NCI-H82 (cell line): Measurements from ENCODE around the gene SLC35E1.
A peak's percentile ranks its signal among the peaks of the same experiment; 100 is the strongest.
"Not testable (repeated sequence)": the region's sequence is repeated elsewhere in the genome, so short reads cannot be mapped to it uniquely, and the experiment has no call there.

Source experiments
- DNase-seq: peaks from one replicate; lab custom pipeline; 2025; lab: John Stamatoyannopoulos, UW

SLC35E1 gene

DNA sequence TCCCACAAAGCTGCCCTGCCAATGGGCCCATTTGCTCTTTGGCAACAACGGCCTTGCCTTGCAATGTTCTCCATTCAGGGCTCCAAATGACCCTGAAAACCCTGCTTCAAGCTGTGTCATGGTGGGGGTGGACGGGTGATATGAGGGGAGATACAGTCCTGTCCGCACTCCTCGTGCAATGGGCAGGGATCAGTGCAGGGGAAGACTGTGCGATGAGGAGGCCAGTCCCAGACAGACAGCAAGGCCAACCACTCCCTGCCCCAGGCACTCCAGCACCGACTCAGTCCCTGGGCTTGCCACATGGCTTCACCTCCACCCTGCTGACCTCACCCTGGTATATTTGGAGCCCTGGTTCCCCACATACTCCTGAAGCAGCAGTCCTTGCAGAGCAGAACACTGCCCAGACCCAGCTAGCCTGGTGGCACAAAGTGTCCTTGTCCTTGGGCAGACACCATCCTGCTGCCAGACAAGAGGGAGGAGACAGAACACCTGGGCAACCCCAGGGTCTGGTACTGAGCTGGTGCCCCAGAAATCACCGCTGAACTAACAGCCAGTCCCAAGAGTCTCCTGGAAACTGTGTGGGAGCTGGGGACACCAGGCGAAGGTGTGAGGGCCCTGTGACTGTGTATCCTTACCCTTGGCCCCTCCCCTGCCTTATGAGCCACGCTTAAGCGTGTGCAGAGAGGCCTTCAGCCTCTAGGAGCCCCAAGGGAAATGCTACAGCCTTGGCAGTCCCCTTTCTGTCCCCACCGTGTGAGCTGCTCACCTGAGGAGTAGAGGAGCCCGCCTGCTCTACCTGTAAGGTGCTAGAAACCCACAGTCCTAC, 9.1 kb upstream of the SLC35E1 start:
- no peak for DNase-seq

DNA sequence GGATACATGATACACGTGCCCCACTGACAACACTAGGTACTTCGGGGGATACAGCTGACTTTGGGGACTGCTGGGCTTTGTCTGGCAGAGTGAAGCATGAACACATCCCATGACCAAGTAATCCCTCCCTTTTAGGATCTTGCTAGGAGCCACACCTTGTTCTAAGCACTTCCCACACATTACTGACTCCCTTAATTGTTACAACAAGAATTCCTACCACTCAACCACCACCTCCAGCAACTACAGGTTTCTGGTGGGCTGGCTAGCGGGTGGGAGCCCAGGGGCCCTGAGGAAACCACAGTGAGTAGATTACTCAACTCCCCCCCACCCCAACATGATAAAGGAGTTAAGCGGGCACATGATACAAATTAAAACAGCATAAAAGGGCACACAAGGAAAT, 7.2 kb upstream of the SLC35E1 start:
- no peak for DNase-seq

DNA sequence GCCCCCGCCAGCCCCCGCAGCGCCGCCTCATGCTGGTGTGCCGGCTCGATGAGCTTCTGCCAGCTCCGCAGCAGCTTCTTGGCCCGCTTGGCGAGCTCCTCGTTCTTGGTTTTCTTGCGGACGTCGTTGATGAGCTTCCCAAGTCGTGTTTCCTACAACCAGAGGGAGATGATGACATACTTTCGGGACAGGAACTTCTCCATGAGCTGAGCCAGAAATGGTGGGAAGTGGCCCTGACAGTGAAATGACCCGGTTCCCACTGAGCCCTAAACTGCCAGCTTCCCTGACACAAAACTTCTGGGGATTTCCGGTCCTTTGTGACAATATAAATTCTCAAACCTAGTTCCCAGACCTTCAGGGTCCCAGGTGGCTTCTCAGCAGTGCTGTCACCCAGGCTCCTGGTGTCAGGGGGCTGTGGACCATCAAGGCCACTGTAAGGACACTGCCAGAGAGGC, 5.3 kb upstream of the SLC35E1 start:
- no peak for DNase-seq

DNA sequence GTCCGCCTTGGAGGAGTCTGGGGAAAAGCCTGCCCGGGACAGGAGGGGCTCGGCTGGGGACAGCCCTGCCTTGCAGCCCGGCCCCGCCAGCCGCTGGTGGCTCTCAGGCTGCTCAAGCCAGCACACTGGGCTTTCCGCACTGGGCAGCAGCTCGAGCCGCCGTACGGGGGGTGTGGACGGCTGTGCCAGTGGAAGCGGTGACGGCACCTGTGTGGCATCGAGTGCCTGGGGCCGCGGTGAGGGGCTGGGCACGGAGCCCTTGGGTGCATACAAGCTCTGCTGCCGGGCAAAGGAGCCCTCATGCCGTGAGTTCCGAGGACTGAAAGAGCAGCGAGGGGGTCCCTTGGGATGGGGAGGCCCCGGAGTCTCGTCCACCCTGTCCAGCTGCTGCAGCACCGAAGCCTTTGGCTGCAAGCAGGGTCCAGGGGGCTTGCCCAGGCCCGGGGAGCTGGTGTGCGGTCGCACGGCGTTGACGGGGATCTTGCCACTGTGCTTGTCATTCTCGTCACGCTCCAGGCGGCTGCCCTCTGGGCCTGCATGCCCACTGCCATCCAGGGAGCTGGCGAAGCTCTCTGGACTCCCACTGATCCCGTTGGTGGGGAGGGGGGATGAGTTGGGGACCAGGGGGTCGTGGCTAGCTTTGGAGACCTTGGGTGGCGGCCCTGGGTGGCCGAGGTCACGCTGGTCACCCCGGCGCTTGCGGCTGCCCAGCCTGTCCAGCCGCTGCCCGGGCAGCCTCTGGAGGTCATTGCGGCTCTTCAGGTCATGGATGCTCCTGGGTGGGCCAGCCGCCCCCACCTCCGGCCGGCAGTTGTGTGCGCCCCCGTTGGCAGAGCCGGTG, 4.7 kb upstream of the SLC35E1 start:
- no peak for DNase-seq

DNA sequence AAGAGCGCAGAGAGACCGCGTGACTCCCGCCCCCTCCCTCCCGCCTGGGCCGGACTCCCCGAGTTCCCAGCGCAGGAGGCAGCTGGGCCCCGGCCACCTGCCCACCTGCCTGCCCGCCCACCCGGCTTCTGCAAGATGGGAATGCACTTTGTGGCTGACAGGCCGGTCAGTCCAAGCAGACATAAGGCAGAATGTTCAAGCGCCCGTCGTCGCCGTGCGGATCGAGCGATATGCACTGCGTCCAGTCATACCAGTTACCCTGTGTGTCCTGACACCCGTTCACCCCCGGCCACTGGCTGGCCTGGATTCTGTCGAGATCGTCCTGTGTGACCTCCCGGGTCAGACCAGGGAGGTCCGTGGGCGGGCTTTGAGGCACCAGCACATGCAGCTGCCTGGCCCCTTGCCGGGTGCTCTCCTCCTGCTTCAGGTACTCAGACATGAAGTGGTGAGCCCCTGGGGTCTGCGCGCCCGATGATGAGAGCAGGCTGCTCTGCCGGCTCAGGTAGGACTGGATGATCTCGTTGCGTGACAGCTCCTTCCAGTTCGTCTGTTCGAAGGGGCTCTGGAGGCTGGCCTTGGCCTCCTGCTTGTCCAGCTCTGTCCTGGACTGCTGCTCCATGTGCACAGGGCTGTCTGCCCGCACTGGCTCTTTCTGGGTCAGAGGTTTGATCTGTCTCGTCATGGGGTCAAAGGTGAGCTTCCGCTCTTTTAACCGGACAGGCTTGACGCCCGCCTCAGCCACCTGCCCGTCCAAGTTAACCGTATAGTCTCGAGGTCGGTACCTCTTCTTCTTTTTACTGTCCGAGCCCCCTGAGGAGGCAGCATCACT, 3.9 kb upstream of the SLC35E1 start:
- no peak for DNase-seq

DNA sequence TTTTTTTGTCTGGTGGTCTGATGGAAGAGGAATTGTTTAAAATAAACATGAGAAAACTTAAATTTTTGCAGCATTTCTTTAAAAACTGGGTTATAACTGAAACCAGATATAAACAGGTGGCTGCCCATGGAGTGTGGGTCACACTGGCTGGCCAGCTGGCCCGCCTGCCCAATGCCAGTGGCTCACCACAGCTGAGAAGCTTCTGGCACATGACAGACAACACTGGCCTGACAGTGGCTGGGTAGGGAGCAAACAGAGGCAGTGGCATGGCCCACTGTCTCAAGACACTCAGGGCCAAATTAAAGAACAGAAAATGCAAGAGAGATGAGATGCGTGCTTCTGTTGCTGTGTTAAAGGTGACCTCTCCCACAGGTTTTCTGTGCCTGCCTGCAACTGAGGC, 3.1 kb upstream of the SLC35E1 start:
- no peak for DNase-seq

DNA sequence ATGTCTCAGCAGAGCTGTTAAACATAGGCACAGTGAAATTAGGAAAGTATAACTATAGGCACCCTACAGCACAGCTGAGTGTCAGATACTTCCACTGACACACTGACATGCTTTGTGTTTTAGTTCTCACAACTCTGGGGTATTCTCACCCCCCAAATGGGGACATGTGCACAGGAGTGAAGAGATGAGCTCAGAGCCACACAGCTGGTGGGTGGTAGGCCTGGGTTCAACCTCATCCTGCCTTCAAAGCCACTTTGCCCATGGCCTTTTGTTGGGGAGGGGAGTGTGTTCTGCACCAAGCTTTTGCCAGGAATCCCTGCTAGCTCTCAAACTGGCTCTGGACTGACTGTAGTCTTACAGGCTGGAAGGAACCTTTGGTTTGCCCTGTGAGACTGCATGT, 1.7 kb upstream of the SLC35E1 start:
- no peak for DNase-seq

DNA sequence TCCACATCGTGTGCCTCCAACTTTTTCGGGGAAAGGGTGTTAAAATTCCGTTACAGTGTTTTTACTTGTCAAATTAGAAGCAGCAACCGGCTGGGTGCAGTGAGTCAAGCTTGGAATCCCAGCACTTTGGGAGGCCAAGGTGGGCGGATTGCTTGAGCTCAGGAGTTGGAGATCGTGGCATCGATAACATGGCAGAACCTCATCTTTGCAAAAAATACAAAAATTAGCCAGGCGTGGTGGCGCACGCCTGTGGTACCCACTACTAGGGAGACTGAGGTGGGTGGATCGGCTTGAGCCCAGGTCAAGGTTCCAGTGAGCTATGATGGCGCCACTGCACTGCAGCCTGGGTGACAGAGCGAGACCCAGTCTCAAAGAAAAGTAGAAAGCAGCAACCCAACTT, 1.1 kb upstream of the SLC35E1 start:
- DNase-seq = no peak

DNA sequence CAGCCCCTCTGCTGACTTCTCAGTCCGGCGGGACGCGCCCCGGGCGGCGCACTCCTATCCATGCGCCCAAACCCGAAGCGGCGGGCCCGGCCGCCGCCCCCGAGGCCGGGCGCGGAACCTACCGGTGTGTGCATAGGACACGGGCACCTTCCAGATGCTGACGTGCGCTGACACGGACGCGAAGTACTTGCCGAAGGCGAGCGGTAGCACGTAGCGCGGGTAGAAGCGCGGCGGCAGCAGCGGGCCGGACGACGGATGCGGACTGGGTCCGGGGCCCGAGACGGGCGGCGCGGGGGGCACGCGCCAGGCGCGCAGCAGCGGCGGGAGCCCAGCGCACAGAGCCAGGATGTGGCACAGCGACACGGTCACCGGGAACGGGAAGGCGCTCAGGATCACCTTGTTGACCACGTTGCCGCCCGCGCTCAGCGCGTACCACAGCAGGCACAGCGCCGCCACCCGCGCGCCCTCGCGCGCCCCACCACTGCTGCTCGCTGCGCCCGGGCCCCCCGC, 338 bp downstream of the SLC35E1 start:
- peak; percentile 66 for DNase-seq

DNA sequence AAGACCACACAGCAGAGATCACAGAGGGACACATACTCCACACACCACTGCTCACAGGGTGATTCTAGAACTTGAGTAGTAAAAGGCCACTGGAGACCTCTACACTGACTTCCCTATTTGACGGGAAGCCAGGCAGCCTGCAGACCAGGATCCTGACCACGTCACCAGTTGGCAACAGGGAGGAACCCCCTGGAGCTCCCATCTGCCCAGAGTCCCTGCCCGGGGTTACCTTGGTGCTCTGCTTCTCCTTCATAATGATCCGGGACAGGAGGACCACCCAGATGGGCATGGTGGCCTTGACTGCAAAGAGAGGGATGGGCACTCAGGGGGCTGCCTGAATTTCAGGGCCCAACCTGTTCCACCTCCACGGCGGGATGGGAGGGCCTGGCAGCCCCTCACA, 932 bp downstream of the SLC35E1 start:
- peak; percentile 37 for DNase-seq

DNA sequence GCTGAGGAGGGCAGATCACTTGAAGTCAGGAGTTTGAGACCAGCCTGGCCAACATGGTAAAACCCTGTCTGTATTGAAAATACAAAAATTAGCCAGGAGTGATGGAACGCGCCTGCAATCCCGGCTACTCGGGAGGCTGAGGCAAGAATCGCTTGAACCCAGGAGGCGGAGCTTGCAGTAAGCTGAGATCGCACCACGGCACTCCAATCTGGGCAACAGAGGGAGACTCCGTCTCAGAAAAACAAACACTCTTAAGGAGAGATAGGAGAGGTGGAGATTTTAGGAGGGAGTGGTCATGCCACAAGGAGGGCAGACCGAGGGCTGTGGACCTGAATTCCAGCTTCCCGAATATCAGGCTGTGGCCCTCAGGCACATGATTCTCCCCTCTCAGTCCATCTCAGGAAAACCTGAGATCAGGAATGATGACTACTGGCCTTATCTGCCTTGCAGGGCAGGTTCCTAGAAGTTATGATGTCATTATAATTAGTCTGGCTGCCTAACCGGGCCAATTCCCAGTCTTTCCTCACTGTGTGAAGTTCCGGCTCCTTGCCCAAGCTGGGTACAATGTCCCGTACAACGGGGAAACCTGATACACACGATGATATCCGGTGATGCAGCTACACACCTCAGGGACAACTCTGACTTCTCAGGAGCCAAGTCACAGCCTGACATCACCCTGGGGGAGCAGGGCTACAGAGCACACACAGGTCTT, 2.5 kb downstream of the SLC35E1 start:
- DNase-seq = no peak

DNA sequence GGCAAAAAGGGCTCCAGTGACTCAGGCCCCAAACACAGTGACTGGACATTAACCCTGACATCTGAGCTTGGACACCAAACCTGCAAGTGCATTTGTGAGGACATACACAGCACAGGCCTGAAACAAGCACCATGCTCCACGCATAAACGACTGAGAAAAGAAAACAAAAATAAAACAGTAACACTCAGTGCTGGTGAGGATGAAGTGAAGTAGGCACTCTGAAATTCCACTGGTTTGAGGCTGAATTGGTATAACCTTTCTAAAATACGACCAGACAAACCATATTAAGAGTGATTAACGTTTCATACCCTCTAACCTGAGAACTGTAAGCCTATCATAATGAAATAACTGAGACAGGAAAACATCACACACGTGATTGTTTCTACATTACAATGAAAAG, 5.5 kb downstream of the SLC35E1 start:
- DNase-seq = no peak

DNA sequence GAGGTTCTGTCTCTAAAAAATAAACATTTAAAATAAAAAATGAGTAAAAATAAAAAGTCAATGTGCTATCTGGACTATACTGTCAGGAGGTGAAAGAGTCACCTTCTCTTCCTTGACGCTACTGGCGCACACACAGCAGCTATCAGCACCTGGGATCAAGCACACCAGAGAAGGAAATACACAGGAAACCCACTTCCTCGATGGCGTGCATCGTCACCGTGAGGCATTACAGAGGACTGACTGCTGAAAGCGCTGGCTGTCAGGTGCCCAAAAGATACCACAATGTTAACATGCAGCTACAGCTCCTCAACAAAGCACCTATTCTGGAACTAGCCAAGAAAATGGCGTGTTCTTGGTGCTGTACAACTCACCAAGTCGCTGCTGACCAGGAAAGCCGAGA, 6.1 kb downstream of the SLC35E1 start:
- DNase-seq = no peak

DNA sequence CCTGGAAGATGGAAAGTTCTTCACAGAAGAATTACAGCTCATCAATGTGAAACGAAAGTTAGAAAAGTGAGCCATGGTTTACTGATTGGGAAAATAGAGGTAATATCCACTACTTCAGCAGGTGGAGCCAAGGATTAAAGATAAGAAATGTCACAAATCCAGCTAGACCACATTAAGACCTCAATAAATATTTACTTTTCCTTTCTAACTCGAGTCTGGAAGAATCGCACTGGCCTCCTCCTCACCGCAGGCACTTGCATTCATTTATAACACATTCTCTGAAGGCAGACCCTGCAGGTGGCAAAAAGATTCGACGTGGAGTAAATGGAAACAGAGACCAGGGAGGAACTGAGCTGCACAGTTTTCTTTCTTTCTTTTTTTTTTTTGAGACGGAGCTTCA, 7.4 kb downstream of the SLC35E1 start:
- DNase-seq = no peak

DNA sequence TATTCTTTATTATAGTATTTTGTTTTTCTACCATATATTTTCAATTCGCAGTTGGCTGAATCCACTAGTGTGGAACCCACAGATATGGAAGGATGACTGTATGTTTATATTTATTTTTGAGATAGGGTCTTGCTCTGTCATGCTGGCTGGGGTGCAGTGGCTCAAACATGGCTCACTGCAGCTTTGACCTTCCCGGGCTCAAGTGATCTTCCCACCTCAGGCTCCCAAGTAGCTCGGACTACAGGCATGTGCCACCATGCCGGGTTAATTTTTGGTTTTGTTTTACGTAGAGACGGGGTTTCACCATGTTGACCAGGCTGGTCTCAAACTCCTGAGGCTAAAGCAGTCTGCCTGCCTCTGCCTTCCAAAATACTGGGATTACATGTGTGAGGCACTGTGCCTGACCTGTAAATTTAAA, 9.6 kb downstream of the SLC35E1 start:
- no peak for DNase-seq

DNA sequence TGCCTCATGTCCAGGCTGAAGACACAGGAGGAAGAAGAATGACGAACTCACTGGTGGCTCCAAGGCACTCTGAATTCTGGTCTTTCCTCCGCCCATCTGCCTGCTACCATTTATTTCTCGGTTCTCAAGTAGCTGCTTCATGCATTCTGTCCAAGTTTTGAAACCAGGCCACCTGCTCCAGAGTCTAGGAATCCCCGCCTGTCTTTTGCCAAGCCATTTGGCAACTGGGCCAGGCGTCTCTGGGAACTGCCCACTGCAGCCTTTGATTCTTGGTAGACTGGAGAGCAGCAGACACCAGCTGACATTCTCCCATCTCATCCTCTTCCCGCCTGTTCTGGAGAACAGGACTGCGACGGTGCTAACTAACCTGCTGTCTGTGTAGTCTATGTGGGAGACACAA, 10.8 kb downstream of the SLC35E1 start:
- peak; percentile 57 for DNase-seq

DNA sequence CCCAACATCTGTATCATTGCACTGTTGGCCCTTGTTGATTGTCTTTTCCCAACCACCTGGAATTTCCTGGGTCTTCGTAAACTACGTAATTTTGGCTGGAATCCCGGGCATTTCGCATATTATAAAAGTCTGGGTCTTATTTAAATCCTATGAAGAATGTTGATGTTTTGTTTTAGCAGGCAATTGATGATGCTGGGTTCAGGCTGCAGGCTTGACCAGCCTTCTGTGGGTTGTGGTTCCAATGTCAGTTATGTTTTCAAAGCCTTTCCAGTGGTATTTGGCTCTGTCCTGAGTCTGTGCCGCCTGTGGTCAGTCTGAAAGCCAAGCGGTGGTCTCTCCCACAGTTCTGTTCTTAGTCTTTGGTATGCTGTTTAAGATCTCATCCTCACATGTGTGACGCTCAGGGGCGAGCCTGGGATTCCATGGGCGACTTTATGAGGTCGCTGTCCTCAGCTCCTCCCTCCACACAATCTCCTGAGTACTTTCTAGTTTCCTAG, 12.4 kb downstream of the SLC35E1 start:
- no peak for DNase-seq

DNA sequence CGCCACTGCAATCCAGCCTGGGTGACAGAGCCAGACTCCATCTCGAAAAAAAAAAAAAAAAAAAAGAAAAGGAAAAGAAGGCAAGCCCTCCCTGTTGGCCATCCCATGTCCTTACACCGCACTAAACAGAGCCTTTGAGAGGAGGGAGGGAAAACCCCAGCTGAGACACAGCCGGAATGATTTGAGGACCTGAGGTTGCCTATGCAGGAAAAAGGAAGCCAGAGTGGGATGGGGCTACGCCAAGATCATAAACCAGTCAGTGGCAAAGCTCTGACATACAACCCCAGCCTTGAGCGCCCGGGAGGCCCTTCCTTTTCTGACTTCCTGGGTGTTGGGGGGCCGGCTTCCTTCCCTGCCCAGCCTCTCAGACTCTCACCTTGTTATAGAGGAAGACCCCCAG, 17.4 kb downstream of the SLC35E1 start:
- DNase-seq = no peak

DNA sequence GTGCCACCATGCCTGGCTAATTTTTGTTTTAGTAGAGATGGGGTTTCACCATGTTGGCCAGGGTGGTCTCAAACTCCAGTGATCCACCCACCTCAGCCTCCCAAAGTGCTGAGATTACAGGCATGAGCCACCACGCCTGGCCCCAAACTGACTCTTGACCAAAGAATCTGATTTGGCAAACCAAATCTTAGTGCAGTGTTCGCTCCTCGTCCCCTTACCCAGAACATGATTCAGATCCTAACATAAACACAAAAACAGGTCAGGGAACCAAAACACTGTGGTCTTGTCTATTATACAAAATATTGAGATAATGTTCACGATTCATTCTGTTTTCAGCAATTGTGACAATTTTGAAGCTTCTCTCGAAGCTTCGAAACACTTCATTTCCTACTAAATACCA, 20.3 kb downstream of the SLC35E1 start:
- DNase-seq = not testable (repeated sequence)

DNA sequence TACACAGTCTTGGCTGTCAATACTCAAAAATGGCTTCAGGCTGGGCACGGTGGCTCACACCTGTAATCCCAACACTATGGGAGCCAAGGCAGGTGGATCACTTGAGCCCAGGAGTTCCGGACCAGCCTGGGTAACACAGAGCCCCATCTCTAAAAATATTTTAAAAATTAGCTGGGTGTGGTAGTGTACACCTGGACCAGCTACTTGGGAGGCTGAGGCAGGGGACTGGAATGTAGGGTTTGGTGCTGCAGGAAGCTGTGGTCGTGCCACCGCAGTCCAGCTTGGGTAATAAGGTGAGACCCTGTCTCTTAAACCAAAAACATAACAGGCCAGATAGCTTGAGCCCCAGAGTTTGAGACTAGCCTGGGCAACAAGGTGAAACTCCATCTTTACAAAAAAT, 23.3 kb downstream of the SLC35E1 start:
- DNase-seq = no peak

DNA sequence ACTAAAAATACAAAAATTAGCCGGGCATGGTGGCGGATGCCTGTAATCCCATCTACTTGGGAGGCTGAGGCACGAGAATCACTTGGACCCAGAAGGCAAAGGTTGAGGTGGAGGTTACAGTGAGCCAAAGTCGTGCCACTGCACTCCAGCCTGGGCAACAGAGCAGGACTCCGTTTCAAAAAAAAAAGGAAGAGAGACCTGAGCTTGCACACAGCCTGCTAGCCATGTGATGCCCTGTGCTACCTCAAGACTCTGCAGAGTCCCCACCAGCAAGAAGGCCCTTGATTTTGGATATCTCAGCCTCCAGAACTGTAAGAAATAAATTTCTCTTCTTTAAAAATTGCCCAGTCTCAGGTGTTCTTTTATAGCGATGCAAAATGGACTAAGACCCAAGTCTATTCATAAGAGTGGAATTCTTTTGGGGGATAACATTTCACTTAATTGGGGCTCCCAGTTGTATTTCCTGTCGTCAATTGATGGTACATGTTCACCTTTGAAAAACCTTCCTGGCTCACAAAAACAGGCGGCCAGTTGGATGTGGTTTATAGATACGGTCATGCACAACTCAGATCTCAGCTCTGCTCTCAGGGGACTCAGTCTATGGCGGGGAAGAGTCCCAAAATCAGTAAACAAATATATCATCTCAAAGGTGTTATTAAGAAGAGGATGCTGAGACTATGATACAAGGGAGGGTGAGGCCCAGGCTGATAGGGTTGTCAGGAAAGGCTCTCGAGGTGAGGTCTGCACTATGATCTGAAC, 27.6 kb downstream of the SLC35E1 start:
- no peak for DNase-seq
